CD8-positive, alpha-beta memory T cell (primary cell): Measurements from ENCODE around the gene EPHA3. TPM values are rescaled to one million over a fixed set of nuclear protein-coding genes. Genes with fewer than 3 reads are reported as not detected.
"Not testable (repeated sequence)": the region's sequence is repeated elsewhere in the genome, so short reads cannot be mapped to it uniquely, and the experiment has no call there.

Source experiments
- CTCF ChIA-PET: fragments of 350-600 bp; sonication (Branson Sonifier 250); formaldehyde crosslinking; loops from one replicate; lab custom pipeline; 2021; ENCODE audit warnings: antibody characterized with exemption; lab: Charles Lee
- POLR2A ChIA-PET: fragments of 350-600 bp; sonication (Branson Sonifier 250); formaldehyde crosslinking; loops from one replicate; lab custom pipeline; 2021; ENCODE audit warnings: antibody characterized with exemption; lab: Charles Lee
- DNase-seq, 5 donors: peaks; one replicate each; pipeline versions ENCODE4 v3.0.0 to v3.0.0-alpha.2; 2020 to 2022; ENCODE audit warnings: mixed read lengths in 1 of 5
- H3K27ac ChIP-seq: one replicate; pipeline ENCODE4 v1.7.0; 2013; ENCODE audit warnings: low read depth, mild to moderate bottlenecking, low read length, moderate library complexity
- H3K27me3 ChIP-seq: 2 replicates; pipeline ENCODE4 v1.7.0; 2013; ENCODE audit warnings: low read length, mild to moderate bottlenecking; ENCODE audit not compliant: insufficient read depth, poor library complexity, severe bottlenecking
- H3K36me3 ChIP-seq: 2 replicates; pipeline ENCODE4 v1.7.0; 2013; ENCODE audit warnings: mild to moderate bottlenecking, low read length, moderate library complexity; ENCODE audit not compliant: insufficient read depth
- H3K4me1 ChIP-seq: 2 replicates; pipeline ENCODE4 v1.7.0; 2013; ENCODE audit warnings: mild to moderate bottlenecking, low read length, moderate library complexity; ENCODE audit not compliant: insufficient read depth
- H3K4me3 ChIP-seq: 2 replicates; pipeline ENCODE4 v1.7.0; 2013; ENCODE audit warnings: mild to moderate bottlenecking, low read length
- H3K9me3 ChIP-seq: 2 replicates; pipeline ENCODE4 v1.7.0; 2013; ENCODE audit warnings: mild to moderate bottlenecking, low read length
- H3K27ac Mint-ChIP-seq, 8 donors: one replicate each; pipeline ENCODE4 v1.8.0; 2020 to 2021; ENCODE audit warnings: mixed read lengths in 8 of 8, mild to moderate bottlenecking in 6 of 8, inconsistent platforms in 3 of 8, moderate library complexity in 3 of 8
- H3K27me3 Mint-ChIP-seq, 2 donors: one replicate each; pipeline ENCODE4 v1.8.0; 2020 to 2021; ENCODE audit warnings: mixed read lengths in 2 of 2, mild to moderate bottlenecking in 1 of 2, moderate library complexity in 1 of 2
- H3K36me3 Mint-ChIP-seq, 3 donors: one replicate each; pipeline ENCODE4 v1.8.0; 2020 to 2021; ENCODE audit warnings: mixed read lengths in 3 of 3, inconsistent platforms in 1 of 3, mild to moderate bottlenecking in 1 of 3
- H3K4me1 Mint-ChIP-seq, 3 donors: one replicate each; pipeline ENCODE4 v1.8.0; 2020 to 2021; ENCODE audit warnings: mixed read lengths in 3 of 3, inconsistent platforms in 1 of 3, mild to moderate bottlenecking in 1 of 3
- H3K4me3 Mint-ChIP-seq, 7 donors: one replicate each; pipeline ENCODE4 v1.8.0; 2020 to 2021; ENCODE audit warnings: mixed read lengths in 7 of 7, mild to moderate bottlenecking in 6 of 7, moderate library complexity in 4 of 7, inconsistent platforms in 2 of 7
- H3K9me3 Mint-ChIP-seq, 5 donors: one replicate each; pipeline ENCODE4 v1.8.0; 2020 to 2022; ENCODE audit warnings: mixed read lengths in 5 of 5, mild to moderate bottlenecking in 3 of 5, moderate library complexity in 2 of 5, inconsistent platforms in 1 of 5
- polyA plus RNA-seq: library from polyadenylated mRNA; unstranded; fragments of 300-500 nt; fragmentation: Illumina TruSeq; gene quantifications from one replicate; pipeline ENCODE4 v1.2.3, GENCODE V29; 2021
- total RNA-seq, 2 experiments: library from RNA; stranded (reverse); gene quantifications; one replicate each; pipeline ENCODE4 v1.2.3, GENCODE V29; 2021

Gene EPHA3
- total and polyA plus RNA-seq, 3 experiments from 2014 or later, result not detected

DNA sequence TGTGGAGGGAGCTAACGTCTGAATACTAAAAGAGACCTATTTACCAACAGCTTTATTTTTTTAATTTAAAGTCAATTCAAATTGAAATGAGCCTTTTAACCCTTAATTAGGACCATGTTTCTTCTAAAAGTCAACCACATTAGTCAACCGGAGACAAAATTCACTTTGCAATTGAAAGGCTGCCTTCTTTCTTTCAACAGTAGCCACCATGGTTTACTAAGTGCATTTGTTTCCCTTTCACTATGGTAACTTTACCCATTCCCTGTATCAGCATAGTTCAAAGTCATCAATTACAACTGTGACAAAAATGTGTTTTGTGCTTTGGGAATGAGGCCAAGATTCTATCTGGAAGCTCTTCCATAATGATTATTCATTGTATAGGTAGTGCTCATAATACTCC, 225.4 kb downstream of the EPHA3 start:
- no peak overlapping the region for H3K27ac ChIP-seq
- no peaks in the 10 kb centered on the region for H3K9me3 ChIP-seq
- H3K36me3 Mint-ChIP-seq, result no peaks in the 10 kb centered on the region
- DNase-seq, result no peak
- ChIA-PET CTCF (no interaction called here), POLR2A (no interaction called here)
- H3K36me3 ChIP-seq, result no peaks in the 10 kb centered on the region
- no peak overlapping the region for H3K4me3 Mint-ChIP-seq
- H3K4me3 ChIP-seq, result no peak overlapping the region
- no peaks in the 10 kb centered on the region for H3K4me1 ChIP-seq
- H3K9me3 Mint-ChIP-seq, result peaks cover 1 to 16% (median 9%) of the 10 kb centered on the region in 5 donors
- H3K27ac Mint-ChIP-seq, result no peak overlapping the region
- no peaks in the 10 kb centered on the region for H3K4me1 Mint-ChIP-seq
- H3K27me3 Mint-ChIP-seq, result no peaks in the 10 kb centered on the region
- no peaks in the 10 kb centered on the region for H3K27me3 ChIP-seq

DNA sequence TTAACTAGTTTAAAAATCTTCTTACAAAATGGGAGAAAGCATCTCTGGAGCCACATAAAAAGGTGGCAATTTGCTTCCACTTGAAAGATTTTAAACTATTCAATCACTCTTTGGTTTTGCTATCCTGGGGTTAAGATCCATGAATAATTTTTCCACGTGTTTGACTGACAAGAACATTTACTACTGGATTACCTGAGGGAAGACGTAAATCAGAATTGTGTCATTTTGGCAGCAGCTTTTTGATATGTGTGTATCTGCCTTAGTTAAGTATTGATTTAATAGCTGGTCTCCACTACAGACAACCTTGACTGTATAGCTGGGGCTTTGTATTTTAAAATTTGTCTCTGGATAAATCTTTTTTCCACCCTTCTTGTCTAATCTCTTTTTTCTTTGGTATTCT, 228.3 kb downstream of the EPHA3 start:
- no peak for DNase-seq
- no peak overlapping the region for H3K4me3 Mint-ChIP-seq
- POLR2A ChIA-PET, result no interaction called here
- no peaks in the 10 kb centered on the region for H3K4me1 ChIP-seq
- no peak overlapping the region for H3K27ac ChIP-seq
- no peak overlapping the region for H3K27ac Mint-ChIP-seq
- H3K36me3 Mint-ChIP-seq, result no peaks in the 10 kb centered on the region
- no peaks in the 10 kb centered on the region for H3K36me3 ChIP-seq
- CTCF ChIA-PET, result no interaction called here
- no peaks in the 10 kb centered on the region for H3K27me3 ChIP-seq
- H3K4me1 Mint-ChIP-seq, result no peaks in the 10 kb centered on the region
- no peaks in the 10 kb centered on the region for H3K9me3 ChIP-seq
- H3K4me3 ChIP-seq, result no peak overlapping the region
- peaks cover 3 to 17% (median 8%) of the 10 kb centered on the region in 5 donors for H3K9me3 Mint-ChIP-seq
- no peaks in the 10 kb centered on the region for H3K27me3 Mint-ChIP-seq

DNA sequence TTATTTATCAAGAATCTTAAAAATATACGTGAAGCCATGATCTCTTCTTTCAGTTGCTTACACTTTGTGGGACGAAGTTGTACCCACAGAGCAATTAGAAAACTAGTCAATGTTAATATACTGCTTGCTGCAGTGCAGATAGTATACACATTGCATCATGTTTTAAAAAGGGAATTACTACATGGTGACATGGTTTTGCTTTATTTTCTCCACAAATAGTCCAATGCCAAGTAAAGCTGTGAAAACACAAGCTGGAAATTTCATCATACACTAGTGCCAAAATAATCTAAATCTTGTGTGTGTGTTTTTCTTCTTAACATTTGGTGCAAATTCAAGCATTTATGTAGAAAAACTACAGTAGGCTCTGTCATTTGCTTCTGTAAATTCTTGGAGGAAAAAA, 233.0 kb downstream of the EPHA3 start:
- CTCF ChIA-PET, result no interaction called here
- Mint-ChIP-seq H3K9me3 (peaks cover 5 to 42% (median 15%) of the 10 kb centered on the region in 5 donors), H3K36me3 (no peaks in the 10 kb centered on the region)

DNA sequence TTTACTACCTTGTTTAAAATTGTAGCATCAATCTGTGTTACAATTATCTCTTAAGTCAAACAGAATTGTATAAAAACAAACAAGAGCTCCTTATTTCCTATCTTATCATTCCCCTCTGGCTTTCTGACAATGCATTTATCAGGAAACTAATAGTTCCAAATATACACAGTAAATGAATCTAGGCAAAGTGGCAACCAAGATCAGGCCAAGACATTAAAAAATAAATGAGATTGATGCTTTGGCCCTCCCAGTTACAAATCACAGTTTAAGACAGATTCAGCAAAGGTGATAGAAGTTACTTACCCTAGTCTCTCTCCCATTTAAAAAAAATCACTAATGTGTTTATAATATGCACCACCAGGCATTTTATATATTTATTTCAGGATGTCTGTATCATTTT, 236.7 kb downstream of the EPHA3 start:
- Mint-ChIP-seq H3K9me3 (peaks cover 5 to 37% (median 9%) of the 10 kb centered on the region in 5 donors), H3K27ac (no peak overlapping the region), H3K36me3 (no peaks in the 10 kb centered on the region), H3K4me3 (no peak overlapping the region), H3K27me3 (no peaks in the 10 kb centered on the region), H3K4me1 (no peaks in the 10 kb centered on the region)
- POLR2A ChIA-PET, result no interaction called here
- Histone ChIP-seq H3K27ac (no peak overlapping the region), H3K4me1 (no peaks in the 10 kb centered on the region), H3K27me3 (no peaks in the 10 kb centered on the region), H3K9me3 (no peaks in the 10 kb centered on the region), H3K36me3 (no peaks in the 10 kb centered on the region), H3K4me3 (no peak overlapping the region)
- CTCF ChIA-PET, result no interaction called here
- no peak for DNase-seq

More for the DNA sequence above, 233.0 kb downstream of the EPHA3 start:
- no peak overlapping the region for H3K27ac ChIP-seq
- H3K9me3 ChIP-seq, result no peaks in the 10 kb centered on the region
- H3K4me1 ChIP-seq, result no peaks in the 10 kb centered on the region
- Mint-ChIP-seq H3K27ac (no peak overlapping the region), H3K4me1 (no peaks in the 10 kb centered on the region), H3K27me3 (no peaks in the 10 kb centered on the region), H3K4me3 (no peak overlapping the region)
- H3K4me3 ChIP-seq, result no peak overlapping the region
- POLR2A ChIA-PET, result no interaction called here
- no peaks in the 10 kb centered on the region for H3K36me3 ChIP-seq
- DNase-seq, result no peak
- H3K27me3 ChIP-seq, result no peaks in the 10 kb centered on the region

DNA sequence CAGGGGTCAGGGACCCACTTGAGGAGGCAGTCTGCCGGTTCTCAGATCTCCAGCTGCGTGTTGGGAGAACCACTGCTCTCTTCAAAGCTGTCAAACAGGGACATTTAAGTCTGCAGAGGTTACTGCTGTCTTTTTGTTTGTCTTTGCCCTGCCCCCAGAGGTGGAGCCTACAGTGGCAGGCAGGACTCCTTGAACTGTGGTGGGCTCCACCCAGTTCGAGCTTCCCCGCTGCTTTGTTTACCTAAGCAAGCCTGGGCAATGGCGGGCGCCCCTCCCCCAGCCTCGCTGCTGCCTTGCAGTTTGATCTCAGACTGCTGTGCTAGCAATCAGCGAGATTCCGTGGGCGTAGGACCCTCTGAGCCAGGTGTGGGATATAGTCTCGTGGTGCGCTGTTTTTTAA, 243.5 kb downstream of the EPHA3 start:
- H3K4me1 Mint-ChIP-seq, H3K4me3 ChIP-seq, DNase-seq, H3K27ac ChIP-seq, CTCF ChIA-PET, H3K27me3 ChIP-seq, H3K36me3 ChIP-seq, H3K27ac Mint-ChIP-seq, H3K36me3 Mint-ChIP-seq, H3K4me3 Mint-ChIP-seq, H3K4me1 ChIP-seq, H3K27me3 Mint-ChIP-seq, H3K9me3 ChIP-seq, POLR2A ChIA-PET: not testable (repeated sequence)
- H3K9me3 Mint-ChIP-seq, result peaks cover 3 to 15% (median 5%) of the 10 kb centered on the region in 5 donors

DNA sequence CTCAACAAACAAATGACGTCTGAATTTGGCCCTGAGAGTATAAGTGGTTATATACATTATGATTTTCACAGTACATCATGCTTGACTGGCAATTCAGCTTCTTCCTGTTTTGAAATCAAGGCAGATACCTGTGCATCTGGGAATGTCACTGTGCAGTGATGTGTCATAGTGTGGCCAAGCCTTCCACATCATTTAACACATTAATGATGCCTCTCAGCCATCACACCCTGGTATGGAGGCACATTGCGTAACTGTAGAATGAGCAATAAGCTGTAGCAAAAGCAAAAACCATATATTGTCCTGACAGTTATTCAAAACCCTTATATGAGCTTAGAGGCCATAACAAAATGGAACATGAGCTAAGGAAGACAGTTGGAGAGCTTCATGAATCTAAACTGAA, 246.0 kb downstream of the EPHA3 start:
- no peak overlapping the region for H3K27ac ChIP-seq
- H3K4me1 ChIP-seq, result no peaks in the 10 kb centered on the region
- H3K36me3 Mint-ChIP-seq, result no peaks in the 10 kb centered on the region
- H3K4me3 ChIP-seq, result no peak overlapping the region
- H3K36me3 ChIP-seq, result no peaks in the 10 kb centered on the region
- no peak overlapping the region for H3K27ac Mint-ChIP-seq
- no peaks in the 10 kb centered on the region for H3K27me3 Mint-ChIP-seq
- H3K27me3 ChIP-seq, result no peaks in the 10 kb centered on the region
- ChIA-PET POLR2A (no interaction called here), CTCF (no interaction called here)
- DNase-seq, result no peak
- H3K4me1 Mint-ChIP-seq, result no peaks in the 10 kb centered on the region
- H3K4me3 Mint-ChIP-seq, result no peak overlapping the region
- H3K9me3 Mint-ChIP-seq, result peaks cover 3 to 18% (median 9%) of the 10 kb centered on the region in 5 donors
- no peaks in the 10 kb centered on the region for H3K9me3 ChIP-seq

DNA sequence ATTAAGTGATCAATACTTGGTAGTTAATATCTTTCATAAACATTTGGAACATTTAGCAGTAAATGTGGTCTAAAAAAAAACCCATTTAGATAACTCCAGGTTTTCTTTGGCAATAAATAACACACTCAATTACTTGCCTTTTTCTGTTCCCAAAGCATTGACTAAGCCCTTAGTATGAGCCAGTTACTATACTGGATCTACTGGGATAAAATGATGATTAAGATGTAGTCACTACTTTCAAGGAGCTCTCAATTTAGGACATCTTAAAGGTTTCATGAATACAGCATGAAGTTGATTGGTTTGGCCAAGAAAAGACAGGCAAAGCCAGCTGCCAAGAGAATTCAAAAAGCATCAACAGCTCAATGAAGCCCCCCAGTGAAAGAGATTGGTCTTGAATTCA, 250.9 kb downstream of the EPHA3 start:
- no peak overlapping the region for H3K4me3 ChIP-seq
- ChIA-PET POLR2A (no interaction called here), CTCF (no interaction called here)
- H3K4me1 ChIP-seq, result no peaks in the 10 kb centered on the region
- DNase-seq, result no peak
- Mint-ChIP-seq H3K4me3 (no peak overlapping the region), H3K36me3 (no peaks in the 10 kb centered on the region), H3K4me1 (no peaks in the 10 kb centered on the region), H3K27me3 (no peaks in the 10 kb centered on the region), H3K27ac (no peak overlapping the region), H3K9me3 (peaks cover 3 to 33% (median 10%) of the 10 kb centered on the region in 5 donors)
- H3K9me3 ChIP-seq, result no peaks in the 10 kb centered on the region
- H3K27me3 ChIP-seq, result no peaks in the 10 kb centered on the region
- no peaks in the 10 kb centered on the region for H3K36me3 ChIP-seq
- no peak overlapping the region for H3K27ac ChIP-seq

DNA sequence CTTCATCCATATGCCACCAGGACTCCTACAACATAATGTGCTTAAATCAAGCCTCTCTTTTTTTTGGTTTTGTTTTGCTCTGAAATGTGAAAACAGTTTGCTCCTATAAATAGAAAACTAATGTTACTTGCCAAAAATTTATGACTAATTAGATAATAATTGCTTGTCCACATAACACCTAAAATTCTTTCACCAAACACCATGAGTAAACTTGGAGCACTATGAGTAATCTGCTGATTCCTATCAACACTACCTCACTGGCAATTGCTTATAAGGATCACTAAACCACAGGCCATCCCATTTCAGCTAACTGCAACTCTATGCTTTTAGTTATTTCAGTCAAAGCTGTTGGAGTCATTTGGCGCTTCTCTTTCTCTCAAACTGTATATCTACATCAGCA, 252.7 kb downstream of the EPHA3 start:
- Mint-ChIP-seq H3K4me1 (no peaks in the 10 kb centered on the region), H3K36me3 (no peaks in the 10 kb centered on the region), H3K27ac (no peak overlapping the region), H3K27me3 (no peaks in the 10 kb centered on the region), H3K9me3 (peaks cover 3 to 18% (median 9%) of the 10 kb centered on the region in 5 donors), H3K4me3 (no peak overlapping the region)
- Histone ChIP-seq H3K36me3 (no peaks in the 10 kb centered on the region), H3K4me1 (no peaks in the 10 kb centered on the region), H3K4me3 (no peak overlapping the region), H3K27ac (no peak overlapping the region), H3K27me3 (no peaks in the 10 kb centered on the region), H3K9me3 (no peaks in the 10 kb centered on the region)
- no peak for DNase-seq
- ChIA-PET POLR2A (no interaction called here), CTCF (no interaction called here)

DNA sequence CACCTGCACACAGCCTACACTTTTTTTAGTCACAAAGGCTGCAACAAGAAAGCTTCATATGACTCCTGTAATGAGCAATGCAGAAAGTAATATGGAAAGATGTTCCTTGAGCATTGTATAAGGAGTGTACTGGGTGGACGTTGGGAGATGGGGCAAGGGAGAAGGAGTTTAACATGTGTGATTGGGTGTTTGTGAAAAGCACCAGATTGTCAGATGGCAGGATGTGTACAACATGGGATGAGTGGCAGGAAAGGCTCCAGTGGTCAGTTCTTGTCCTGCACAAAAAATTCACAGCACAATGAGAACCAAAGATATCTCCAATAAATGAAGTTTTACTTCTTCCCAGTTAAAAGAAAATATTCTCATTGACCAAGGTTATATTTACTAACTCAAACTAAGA, 255.1 kb downstream of the EPHA3 start:
- Mint-ChIP-seq H3K4me1 (no peaks in the 10 kb centered on the region), H3K36me3 (no peaks in the 10 kb centered on the region), H3K27me3 (no peaks in the 10 kb centered on the region), H3K27ac (peak overlapping the region in 1 of 8 donors; percentile 4), H3K4me3 (no peak overlapping the region), H3K9me3 (peaks cover 3 to 27% (median 6%) of the 10 kb centered on the region in 5 donors)
- Histone ChIP-seq H3K4me3 (no peak overlapping the region), H3K27ac (no peak overlapping the region), H3K36me3 (no peaks in the 10 kb centered on the region), H3K9me3 (no peaks in the 10 kb centered on the region), H3K4me1 (no peaks in the 10 kb centered on the region), H3K27me3 (no peaks in the 10 kb centered on the region)
- ChIA-PET CTCF (no interaction called here), POLR2A (no interaction called here)
- no peak for DNase-seq
